GM19468 (cell line): ENCODE results near the gene GBP4.
"Not testable (repeated sequence)": the region's sequence is repeated elsewhere in the genome, so short reads cannot be mapped to it uniquely, and the experiment has no call there.

Experiments used
- ATAC-seq: cut with Tn5 transposase; IDR thresholded peaks from one replicate; pipeline ENCODE4 v1.9.1; 2021; ENCODE audit warnings: mild to moderate bottlenecking, moderate library complexity, moderate number of reproducible peaks; ENCODE audit not compliant: unreplicated experiment; ENCODE audit errors: extremely low read depth

The GBP4 gene, protein sequence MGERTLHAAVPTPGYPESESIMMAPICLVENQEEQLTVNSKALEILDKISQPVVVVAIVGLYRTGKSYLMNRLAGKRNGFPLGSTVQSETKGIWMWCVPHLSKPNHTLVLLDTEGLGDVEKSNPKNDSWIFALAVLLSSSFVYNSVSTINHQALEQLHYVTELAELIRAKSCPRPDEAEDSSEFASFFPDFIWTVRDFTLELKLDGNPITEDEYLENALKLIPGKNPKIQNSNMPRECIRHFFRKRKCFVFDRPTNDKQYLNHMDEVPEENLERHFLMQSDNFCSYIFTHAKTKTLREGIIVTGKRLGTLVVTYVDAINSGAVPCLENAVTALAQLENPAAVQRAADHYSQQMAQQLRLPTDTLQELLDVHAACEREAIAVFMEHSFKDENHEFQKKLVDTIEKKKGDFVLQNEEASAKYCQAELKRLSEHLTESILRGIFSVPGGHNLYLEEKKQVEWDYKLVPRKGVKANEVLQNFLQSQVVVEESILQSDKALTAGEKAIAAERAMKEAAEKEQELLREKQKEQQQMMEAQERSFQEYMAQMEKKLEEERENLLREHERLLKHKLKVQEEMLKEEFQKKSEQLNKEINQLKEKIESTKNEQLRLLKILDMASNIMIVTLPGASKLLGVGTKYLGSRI

DNA sequence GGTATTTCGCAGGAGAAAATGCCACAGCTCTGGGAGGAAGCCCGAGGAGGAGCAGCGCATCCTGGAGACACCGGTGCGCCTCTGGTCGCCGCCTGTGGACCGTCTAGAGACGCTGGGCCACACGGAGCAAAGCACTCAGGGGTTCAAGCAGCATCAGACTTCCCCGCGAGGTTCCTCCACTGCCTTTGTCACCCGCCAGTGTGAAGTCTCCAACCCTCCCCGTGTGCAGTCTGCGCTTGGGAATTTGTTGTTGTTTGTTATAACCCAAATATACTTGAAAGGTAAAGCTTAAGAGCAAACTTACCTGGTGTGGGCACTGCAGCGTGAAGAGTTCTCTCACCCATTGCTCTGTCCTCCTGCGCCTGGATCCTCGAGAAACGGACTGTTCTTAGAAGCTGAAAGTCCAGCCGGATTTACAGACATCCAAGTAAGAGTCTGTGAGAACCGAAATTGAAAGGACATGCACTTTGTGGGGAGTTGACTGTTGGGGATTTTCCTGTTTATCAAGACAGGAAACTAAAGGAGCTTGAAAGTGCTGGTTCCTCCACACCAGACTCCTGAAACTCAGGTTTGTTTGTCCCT, at the start of gene GBP4:
GBP4 (minus strand) TSS at position 452 of the 582 bp plus-strand sequence; CDS start at position 344, 108 bp downstream.
- peak; percentile 20 for ATAC-seq

DNA sequence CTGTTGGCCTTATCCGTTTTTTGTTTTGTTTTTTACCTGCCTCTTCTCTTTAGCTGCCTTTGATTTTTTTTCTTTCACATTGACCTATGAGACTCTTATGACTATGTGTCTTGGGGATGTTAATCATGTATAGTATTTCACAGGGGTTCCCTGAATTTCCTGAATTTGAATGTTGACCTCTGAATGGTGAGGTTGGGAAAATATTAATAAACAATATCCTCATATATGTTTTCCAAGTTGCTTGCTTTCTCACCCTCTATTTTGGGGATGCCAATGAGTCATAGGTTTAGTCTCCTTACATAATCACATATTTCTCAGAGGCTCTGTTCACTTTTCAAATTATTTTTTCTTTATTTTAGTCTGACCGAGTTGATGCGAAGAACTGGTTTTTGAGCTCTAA, 44.3 kb upstream of the GBP4 start:
- no peak for ATAC-seq

DNA sequence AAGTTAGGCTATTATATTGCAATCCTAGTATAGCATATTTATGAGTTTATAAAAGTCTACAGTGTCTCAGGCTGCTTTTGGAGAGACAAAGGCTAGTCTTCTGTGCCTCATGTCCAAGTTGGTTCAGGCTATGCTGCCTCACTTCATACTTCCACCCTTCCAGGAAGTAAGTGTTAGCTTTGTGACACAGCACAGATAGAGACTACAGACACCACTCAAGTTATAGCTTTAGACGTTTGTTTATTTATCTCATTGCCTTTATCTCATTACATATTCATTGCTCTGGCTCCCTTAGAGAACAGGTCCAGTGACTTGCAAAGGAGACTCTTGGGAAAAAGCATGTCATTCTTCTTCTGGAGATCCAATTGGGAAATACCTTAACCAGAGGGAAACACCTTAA, 22.6 kb upstream of the GBP4 start:
- no peak for ATAC-seq

DNA sequence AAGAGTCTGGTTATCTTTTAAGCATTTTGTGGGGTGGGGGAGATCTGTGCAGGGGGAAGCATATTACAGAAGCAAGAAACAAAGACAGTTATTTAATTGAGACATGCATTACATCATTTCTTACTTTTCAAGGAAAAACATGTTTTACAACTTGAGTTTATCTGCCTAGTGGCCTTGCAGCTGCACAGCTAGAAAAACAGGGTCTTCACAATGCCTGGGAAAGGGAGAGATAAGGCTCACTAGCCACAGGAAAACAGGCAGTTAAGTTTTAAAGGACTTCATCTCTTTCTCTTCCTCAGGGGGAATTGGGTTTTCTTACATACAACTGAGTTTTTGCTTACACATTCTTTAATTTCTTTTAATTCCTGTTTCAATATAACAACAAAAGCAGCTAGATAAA, 21.1 kb upstream of the GBP4 start:
- ATAC-seq: not testable (repeated sequence)

DNA sequence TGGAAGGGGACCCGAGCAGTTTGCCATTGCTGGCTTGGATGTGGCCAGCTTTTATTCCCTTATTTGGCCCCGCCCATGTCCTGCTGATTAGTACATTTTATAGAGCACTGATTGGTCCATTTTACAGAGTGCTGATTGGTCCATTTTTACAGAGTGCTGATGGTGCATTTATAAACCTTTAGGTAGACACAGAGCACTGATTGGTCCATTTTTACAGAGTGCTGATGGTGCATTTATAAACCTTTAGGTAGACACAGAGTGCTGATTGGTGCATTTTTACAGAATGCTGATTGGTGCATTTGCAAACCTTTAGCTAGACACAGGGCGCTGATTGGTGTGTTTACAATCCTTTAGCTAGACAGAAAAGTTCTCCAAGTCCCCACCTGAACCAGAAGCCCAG, 20.2 kb upstream of the GBP4 start:
- not testable (repeated sequence) for ATAC-seq

DNA sequence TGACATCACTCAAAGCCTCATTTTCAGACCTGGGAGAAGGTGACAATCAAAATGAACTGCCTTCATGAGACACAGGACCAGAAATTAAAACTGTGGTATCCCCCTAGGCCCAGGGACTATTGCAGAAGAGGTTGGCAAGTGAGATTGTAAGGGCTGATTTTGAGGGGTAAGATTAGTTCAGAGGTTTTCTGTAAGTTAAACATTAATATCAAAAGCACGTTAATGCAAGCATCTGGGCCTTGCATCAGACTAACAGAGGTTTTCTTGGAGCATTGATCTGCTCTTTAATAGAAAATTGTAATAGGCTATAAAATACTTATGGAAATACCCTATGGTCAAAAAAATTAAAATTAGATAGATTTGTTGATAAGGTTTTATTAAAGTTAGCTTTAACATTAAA, 14.6 kb upstream of the GBP4 start:
- ATAC-seq: no peak

DNA sequence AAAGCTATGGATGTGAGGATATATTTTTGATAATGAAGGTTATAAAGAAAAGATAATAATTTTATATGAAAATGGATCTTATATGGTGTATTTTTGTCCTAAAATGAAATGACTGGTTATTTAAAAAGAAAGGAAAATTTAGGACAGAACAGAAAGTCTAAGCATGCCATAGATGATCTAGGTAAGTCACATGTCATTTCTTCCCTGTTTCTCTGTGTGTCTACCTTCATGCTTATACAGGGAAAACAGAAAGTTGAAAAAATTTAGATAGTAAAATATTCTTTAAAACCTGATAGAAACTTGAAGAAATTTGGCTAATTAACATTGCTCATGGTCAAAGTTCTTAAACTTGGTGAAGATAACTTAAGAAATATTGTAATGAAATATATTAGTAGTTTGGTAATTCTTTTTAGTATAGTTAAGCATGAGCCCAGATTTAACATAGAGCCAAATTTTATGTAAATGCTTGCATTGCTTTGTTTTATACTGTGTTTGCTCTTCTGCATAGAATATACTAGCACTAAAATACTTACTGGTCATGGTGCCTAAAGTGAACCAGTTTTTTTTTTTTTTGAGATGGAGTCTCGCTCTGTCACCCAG, 12.4 kb upstream of the GBP4 start:
- ATAC-seq: no peak

DNA sequence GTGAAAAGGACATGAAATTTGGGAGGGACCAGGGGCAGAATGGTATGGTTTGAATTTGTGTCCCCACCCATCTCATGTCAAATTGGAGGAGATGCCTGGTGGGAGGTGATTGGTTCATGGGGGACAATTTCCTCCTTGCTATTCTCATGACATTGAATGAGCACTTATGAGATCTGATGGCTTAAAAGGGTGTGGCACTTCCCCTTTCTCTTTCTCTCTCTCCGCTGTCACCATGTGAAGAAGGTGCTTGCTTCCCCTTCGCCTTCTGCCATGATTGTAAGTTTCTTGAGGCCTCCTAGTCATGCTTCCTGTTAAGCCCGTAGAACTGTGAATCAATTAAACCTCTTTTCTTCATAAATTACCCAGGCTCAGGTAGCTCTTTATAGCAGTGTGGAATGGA, 7.6 kb upstream of the GBP4 start:
- ATAC-seq: no peak

DNA sequence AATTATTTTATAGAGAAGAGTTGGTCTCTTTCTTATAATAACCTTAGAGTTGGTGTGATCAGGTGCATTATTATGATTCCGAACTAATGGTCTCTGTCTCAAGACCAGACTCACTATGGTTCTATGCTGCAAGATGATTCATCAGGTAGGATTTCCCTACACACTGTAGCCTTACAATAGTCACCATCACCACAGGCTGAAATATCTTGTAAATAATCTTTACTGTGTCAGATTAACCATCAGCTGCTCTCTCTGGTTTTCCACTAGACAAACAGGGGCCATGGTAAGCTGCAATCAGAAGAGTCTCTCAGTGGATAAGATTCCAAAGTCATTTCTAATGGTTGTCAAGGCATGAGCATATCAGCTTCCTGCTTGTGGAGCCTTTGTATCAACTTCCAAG, 4.4 kb upstream of the GBP4 start:
- no peak for ATAC-seq

DNA sequence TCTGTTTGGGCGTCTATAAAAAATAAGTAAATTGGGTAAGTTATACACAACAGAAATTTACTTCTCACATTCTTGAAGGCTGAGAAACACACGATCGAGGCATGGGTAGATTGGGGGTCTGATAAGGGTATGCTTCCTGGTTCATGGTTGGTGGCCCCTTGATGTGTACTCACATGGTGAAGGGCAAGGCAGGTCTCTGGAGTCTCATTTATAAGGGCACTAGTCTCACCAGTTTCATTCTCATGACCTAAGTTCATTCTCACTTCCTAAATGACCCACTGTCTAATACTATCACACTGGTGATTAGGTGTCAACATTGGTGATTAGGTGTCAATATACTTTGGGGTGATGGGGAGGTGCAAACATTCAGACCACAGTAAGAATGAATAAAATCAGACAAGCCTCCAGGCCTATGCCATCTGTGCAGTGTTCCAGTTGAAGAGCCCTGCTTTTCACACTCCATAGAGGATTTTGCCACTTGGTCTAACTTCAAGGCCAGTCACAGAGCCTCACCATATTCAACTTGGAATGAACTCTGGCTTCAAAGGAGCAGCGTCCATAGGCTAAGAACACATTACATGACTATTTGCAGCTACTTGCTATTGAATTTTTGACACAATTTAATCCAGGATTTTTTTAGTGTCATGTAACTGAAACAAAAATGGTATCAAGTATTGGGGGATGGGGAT, 2.5 kb upstream of the GBP4 start:
- ATAC-seq: peak; percentile 54

DNA sequence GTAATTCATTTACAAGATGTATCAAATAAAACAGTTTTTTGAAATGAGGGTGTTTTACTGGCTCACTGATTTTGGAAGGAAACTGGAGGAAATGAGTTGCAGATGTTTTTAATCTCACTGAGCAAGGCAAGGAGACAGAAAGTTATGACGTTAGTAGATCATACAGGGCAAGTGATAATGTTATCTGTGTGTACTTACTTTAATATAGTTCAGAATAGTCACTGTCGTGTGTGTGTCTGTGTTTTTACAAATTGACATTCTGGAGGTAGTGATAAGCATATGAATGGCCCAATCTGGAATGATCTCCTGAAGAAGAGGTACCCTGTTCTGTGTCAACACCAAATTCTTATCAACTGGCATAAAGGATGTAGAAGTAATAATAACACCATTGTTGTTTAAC, 1.9 kb upstream of the GBP4 start:
- ATAC-seq: no peak

DNA sequence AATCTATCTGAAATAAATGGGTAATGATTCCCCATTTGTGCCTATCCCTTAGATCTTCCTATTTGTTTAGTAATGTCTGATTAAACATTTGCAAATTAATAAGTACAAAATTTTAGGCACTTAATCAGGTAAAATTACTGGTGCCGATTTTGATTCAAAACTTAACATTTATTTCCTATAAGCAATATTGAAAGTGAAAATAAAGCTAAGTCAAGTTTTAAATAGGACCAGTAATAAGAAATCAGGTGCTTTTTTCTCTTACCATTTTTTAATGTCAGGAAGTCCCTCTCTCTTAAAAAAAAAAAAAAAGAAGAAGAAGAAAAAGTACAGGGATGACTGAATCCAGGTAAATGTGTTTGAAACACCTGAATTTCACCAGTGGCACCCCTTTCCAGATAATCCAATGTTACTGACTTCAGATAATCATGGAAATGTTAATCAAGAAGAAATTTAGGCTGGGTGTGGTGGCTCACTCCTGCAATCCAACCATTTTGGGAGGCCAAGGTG, 836 bp upstream of the GBP4 start:
- no peak for ATAC-seq

DNA sequence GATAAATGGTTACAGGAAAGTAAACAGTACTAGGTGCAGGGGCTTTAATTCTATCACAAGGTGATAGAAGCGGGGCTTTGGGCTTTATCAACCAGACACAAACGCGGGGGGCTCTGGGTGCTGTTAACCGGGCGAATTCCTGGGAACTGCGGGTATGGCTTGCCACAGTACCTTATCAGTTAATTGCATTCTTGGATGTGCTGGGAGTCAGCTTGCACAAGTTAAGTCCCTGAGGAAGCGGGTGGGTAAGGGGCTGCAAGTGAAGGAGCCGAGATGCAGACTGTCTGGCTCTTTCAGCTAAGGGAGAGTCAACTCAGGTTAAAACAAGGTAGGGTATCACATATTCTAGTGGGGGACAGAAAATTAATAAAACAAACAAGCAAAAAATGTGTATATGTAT, 661 bp downstream of the GBP4 start:
- ATAC-seq: no peak

DNA sequence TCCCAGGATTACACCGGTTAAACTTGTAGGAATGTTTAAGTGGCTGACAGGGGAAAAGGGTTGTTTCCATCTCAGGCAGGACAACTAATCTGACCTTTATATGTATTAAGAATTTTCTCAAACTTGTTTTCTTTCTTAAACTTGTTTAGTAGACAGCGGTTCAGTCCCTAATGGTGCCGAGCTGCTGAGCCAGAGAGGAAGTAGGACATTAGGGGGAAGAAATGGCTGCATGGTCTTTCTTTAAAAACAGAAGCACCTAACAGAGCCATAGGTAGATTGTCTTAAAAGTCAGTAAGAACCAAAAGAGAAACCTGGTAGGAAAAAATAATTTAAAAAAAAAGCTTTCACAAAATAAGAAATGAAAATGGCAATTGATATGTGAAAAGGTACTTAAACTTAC, 3.3 kb downstream of the GBP4 start:
- ATAC-seq: no peak

DNA sequence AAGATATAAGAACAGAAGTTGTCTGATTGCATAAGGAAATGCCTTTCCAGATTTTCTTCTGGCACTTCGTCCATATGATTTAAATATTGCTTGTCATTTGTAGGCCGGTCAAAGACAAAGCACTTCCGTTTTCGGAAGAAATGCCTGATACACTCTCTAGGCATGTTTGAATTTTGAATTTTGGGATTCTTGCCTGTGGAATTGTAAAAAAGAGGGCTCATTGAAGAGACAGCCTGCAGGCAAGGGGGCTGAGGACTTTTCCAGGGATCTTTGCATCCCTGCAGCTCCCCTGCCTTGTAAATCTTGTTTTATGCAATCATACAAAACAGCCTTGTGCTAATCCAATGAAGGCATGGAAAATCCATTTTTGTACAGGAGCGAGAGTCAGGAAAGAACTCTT, 7.4 kb downstream of the GBP4 start:
- ATAC-seq: no peak

DNA sequence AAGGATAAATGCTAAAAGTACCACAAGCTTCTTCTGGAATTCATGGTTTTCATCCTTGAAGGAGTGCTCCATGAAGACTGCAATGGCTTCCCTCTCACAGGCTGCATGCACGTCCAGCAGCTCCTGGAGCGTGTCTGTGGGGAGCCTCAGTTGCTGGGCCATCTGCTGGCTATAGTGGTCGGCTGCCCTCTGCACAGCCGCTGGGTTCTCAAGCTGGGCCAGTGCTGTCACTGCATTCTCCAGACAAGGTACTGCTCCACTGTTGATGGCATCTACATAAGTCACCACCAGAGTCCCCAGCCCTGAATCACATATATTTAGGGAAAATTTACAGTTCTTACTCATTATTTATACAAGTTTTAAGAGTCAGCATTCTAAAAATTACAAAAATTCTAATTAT, 8.7 kb downstream of the GBP4 start:
- ATAC-seq: no peak

DNA sequence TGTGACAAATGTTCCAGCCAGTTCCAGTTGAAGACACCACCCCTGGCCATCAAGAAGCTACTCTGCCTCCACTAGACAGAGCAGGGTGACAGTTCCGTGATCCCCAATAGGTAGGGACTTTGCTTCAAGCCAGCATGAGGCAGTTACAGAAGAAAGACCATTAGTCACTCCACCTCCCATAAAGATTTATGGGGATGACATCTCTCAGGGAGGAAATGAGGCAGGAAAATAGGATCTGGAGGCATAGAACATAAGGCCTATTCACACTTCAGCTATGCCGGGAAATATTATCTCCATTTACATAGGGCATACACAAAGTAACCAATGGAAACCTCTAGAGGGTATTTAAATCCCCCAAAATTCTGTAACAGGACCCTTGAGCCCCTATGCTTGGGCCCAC, 19.4 kb downstream of the GBP4 start:
- ATAC-seq: no peak

DNA sequence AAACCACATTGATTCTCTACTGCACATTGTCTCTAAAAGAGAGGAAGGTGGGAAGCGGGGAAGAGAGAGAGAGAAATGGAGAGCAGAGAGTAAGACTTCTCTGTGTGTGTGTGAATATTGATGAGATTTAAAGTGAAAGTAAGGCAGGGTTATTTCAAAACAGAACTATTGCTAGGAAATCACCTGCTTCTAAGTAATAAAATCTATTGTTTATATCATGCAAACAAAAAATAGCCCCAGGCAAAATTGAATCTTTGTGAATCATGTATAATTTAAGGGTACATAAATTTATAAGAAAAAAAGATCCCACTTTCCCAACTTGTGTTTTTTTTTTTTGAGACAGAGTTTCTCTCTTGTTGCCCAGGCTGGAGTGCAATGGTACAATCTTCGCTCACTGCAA, 21.8 kb downstream of the GBP4 start:
- ATAC-seq: no peak

DNA sequence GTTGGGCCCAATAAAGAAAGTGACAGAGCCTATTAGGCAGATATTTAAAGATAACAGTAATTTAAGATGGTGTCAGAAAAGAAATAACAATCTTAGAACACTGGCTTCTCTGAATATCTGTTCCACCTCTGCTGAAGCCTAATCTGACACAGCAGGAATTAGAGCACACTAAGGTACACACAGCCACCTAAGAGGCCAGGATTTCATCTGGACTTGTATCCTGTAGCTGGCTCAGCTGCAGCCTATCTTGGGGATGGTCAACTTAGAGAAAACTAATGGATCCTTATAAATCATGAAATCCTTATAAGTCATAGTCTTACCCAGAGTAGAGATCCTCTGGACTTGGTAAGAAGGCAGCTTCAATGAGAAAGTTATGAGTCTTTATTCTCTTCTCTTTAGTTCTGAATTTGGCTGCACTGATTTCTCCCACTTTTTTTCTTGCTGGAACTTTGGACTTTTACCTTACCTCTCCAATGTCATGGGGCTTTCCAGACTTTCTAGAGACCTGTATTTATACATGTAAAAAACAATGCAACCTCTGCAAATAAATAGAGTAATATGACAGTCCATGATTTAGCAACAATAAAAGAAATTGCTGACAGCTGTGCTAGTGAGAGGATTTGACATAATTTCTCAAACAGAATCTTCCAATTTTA, 23.0 kb downstream of the GBP4 start, which contains the start of gene GBP7:
GBP7 (minus strand) TSS at position 403 of the 656 bp plus-strand sequence. CDS start 4,068 bp downstream, outside the sequence.
- ATAC-seq: no peak

DNA sequence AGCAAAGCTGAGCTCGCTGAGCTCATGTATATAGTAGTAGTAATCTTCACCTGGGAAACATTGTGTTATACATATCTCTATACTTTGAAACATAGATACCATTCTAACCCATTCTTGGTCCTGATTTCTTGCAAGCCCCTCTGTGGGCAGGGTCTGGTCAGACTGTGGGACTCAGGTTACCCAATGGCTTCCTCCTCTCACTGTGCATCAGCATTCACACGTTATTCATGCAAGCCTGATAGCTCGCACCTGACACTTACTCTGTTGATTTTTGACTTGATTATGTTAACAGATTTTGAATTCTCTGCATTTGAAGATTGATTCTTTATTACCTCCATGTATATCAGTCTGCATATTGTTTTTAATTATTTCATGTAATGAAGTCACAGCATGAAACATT, 24.3 kb downstream of the GBP4 start:
- ATAC-seq: no peak
